COLO668 (cell line): ENCODE measurements around the gene LCTL.
"Not testable (repeated sequence)": the region's sequence is repeated elsewhere in the genome, so short reads cannot be mapped to it uniquely, and the experiment has no call there.

Experiments used
- DNase-seq: peaks from one replicate; lab custom pipeline; 2025; ENCODE audit not compliant: unreplicated experiment; lab: John Stamatoyannopoulos, UW

LCTL gene

DNA sequence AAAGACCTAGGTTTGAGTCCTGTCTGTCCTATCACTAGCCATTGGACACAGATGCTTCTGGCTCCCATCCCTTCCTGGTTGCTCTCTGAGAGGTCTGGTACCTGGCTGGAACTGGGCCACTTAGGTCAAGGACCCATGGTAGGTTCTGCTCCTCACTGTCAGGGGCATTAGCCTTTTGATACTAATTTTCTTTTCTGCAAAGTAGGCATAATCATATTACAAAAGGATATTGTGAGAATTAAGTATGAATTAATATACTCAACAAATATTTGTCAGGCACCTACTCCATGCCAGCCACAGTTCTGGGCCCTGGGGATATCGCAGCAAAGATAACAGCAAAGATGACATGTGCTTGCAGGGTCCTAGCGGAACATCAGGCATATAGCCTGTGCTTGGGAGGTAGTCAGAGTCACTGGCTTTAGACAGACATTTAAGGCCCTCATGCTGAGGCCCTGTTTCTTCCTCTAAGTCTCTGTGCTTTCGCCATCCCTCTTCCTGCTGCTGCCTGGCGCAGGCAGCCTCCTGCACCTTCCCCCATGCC lies 25.6 kb upstream of the LCTL start:
- DNase-seq, result no peak

DNA sequence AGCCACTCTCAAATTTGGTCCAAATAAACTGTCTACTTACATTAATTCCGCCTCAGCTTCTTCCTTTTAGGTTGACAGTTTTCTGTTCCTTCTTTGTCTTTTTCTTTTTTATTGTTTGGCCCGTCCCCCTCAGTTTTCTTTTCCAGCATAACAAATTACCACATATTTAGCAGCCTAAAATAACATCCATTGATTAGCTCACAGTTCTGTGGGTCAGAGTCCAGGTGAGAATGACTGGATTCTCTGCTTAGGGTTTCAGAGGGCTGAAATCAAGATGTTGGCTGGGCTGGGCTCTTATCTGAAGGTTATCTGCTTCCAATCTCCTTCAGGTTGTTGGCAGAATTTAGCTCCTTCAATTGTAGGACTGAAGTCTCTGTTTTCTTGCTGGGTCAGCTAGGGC lies 24.6 kb upstream of the LCTL start:
- no peak for DNase-seq

GRCh38 chr15:66589429-66589828 lies 23.6 kb upstream of the LCTL start:
- not testable (repeated sequence) for DNase-seq

- peak; percentile 7 for DNase-seq
Measured at GRCh38 chr15:66588971-66589370, 23.2 kb upstream of the LCTL start.

- DNase-seq, result no peak
Measured at GRCh38 chr15:66588537-66588936, 22.7 kb upstream of the LCTL start.

GRCh38 chr15:66587749-66588148 lies 22.0 kb upstream of the LCTL start:
- no peak for DNase-seq

DNA sequence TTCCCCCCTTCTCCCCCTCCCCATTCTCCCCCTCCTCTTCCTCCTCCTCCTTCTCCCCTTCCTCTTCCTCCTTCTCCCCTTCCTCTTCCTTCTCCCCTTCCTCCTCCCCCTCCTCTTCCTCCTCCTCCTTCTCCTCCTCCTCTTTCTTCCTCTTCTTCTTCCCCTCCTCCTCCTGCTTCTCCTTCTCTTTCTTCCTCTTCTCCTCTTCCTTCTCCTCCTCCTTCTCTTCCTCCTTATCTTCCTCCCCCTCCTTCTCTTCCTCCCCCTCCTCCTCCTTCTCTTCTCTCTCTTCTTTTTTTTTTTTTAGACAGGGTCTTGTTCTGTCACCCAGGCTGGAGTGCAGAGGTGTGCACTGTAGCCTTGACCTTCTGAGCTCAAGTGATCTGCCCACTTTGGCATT lies 21.2 kb upstream of the LCTL start:
- DNase-seq, result no peak

DNA sequence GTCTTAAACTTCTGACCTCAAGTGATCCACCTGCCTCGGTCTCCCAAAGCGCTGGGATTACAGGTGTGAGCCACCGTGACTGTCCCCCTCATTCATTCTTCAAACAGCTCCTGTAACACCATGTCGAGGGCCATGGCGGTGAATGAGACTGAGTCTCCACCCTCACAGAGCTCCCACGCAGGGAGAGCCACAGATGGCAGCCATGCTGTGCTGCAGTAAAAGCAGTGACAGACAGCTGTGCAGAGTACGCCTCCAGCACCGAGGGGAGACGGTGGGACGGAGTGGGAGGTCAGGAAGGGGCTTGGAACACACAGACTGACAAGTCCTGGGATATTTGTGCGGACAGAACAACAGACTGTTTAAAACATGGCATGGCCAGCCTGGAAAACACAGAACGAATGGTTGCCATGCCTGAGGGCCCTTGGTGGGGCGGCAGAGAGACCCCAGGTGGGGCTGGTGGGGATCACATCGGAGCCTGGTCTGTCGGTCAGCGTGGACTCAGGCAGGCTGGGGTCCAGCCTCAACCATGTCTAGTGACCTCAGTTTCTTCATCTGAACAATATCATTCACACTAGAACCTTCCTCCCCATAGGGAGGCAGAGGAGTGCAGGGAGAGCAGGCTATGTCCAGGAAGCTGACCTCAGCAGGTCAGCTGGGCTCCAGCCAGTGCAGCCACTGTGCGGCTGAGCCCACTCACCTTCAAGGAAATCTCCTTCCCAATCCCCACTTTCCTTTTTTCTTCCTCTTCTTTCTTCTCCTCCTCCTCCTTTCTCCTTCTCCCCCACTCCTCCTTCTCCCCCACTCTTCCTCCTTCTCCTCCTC lies 20.6 kb upstream of the LCTL start:
- no peak for DNase-seq

DNA sequence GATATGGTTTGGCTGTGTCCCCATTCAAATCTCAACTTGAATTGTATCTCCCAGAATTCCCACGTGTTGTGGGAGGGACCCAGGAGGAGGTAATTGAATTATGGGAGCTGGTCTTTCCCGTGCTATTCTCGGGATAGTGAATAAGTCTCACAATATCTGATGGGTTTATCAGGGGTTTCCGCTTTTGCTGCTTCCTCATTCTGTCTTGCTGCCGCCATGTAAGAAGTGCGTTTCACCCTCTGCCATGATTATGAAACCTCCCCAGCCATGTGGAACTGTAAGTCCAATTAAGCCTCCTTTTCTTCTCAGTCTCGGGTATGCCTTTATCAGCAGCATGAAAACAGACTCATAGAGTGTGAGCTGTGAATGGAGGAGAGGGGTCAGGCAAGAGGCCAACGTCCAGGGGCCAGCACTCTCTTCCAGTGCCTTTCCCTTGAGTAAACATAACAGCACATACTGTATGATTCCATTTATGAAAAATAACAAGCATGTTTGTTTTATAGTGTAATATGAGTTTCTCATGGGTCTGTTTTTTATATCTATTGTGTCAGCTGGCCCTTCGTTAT lies 16.3 kb upstream of the LCTL start:
- no peak for DNase-seq

DNA sequence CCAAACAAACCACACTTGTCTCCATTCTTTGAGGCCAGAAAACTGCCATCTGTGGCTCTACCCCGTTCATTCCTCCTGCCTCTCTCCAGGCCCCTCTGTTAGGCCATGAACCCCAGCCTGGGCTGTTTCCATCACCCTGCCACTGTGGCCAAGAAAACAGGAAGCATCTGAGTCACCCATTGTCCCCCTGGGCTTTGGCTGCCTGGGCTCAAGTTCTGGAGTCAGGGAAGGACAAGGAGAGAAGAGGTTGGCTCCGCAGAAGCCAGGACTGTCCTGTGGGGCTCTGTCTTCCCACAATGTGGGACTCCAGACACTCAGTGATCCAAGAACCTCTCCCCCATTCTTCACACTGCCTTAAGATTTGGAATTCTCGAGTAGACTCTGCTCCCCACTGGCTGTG lies 14.8 kb upstream of the LCTL start:
- DNase-seq, result no peak

DNA sequence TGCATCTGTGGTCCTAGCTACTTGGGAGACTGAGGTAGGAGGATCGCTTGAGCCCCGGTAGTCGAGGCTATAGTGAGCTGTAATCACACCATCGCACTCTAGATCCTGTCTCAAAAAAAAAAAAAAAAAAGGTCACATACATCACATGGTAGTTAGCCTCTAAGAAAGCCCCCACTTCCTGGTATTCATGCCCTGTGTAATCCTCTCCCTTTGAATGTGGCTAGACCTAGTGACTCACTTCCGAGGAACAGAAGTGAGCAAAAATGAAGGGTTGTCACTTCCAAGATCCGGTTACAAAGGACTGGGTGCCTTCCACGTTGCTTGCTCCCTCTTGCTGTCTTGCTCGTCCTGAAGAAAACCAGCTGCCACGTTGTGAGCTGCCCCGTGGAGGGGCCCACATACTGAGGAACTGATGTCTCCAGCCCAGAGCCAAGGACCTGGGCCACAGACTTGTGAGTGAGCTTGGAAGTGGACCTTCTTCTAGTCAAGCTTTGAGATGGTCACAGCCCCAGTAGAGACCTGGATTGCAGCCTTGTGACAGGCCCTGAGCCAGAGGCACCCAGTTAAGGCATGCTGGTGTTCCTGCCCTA lies 12.6 kb upstream of the LCTL start:
- no peak for DNase-seq

- DNase-seq, result no peak
Measured at GRCh38 chr15:66574596-66574950, 8.8 kb upstream of the LCTL start.

GRCh38 chr15:66573719-66574595 lies 8.2 kb upstream of the LCTL start:
- DNase-seq, result no peak

- DNase-seq, result no peak
Measured at GRCh38 chr15:66573348-66573718, 7.5 kb upstream of the LCTL start.

DNA sequence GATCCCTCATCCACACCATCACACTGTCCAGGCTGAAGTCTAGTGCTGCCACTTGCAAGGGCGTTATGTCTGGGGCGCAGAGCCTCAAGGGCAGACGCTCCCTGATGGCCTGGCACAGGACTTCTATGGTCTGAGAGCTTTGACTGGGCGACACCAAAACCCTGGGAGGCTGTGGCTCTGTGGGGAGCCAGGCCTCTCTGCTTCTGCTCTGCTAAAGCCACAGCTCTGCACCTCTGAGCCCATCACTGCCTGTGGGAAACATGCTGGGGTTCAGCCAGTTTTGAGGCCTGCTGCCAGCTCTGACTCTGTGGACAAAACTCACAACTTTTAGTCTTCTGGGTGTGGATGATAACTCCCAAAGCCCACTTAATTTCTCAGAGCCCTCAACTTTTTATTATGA lies 6.3 kb upstream of the LCTL start:
- no peak for DNase-seq

DNA sequence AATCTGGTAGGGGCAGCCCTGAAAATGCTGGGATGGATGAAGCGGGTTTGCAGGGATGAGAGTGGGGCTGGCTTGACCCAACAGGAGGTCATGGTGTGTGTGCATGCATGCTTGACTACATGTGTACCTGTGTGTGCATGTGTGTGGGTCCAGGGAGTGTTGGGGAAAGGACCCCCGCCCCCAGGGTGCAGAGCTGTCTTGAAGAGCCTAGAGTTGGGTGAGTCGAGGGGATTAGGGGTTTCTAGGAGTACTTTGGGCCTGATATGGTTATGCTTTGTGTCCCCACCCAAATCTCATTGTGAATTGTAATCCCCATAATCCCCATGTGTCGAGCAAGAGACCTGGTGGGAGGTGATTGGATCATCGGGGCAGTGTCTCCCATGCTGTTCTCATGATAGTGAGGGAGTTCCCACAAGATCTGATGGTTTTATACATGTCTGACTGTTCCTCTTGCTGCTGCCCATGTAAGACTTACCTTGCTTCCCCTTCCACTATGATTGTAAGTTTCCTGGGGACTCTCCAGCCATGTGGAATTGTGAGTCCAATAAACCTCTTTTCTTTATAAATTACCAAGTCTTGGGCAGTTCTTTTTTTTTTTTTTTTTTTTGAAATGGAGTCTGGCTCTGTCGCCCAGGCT lies 5.2 kb upstream of the LCTL start:
- no peak for DNase-seq

- DNase-seq, result no peak
Measured at GRCh38 chr15:66570327-66570726, 4.5 kb upstream of the LCTL start.

- DNase-seq, result no peak
Measured at GRCh38 chr15:66569461-66570137, 3.8 kb upstream of the LCTL start.

DNA sequence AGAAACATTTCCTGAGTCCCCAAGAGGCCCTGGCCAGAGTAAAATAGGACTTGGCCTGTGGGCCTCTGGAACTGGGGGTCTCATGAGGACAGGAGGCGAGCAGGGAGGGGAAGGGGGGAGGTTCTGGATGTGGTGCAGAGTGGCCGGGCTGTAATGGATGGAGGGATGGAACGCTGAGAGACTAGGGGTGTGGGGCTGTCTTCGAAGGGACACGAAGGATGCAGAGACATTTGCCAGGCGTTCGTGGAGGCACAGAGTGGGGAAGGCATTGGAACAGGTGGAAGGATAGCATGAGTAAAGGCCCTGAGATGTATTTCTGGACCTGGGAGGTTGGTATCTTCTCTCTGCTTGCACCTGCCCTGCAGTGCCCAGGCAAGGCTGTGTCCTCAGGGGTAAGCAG lies 2.1 kb upstream of the LCTL start:
- no peak for DNase-seq

- DNase-seq, result peak; percentile 64
Measured at GRCh38 chr15:66566963-66567531, 1.2 kb upstream of the LCTL start.
